H9 (cell line): ENCODE data around the gene EHBP1. TPM values are rescaled to one million over a fixed set of nuclear protein-coding genes. Genes with fewer than 3 reads are reported as not detected.

Experiments
- DNase-seq: peaks from one replicate; pipeline ENCODE4 v3.0.0-alpha.2; 2017
- H2AFZ ChIP-seq: one replicate; pipeline ENCODE4 v1.6.1; 2013; ENCODE audit warnings: mild to moderate bottlenecking, low read length, control low read depth, moderate library complexity
- H2AK5ac ChIP-seq: 2 replicates; pipeline ENCODE4 v1.6.1; 2013; ENCODE audit warnings: low read length, control low read depth, mixed read lengths; ENCODE audit not compliant: insufficient read length
- H2BK120ac ChIP-seq: one replicate; pipeline ENCODE4 v1.6.1; 2013; ENCODE audit warnings: low read depth, mild to moderate bottlenecking, low read length, control low read depth, inconsistent platforms; ENCODE audit not compliant: poor library complexity, severe bottlenecking
- H2BK12ac ChIP-seq: 2 replicates; pipeline ENCODE4 v1.6.1; 2013; ENCODE audit warnings: low read length, control low read depth, mixed read lengths, low read depth; ENCODE audit not compliant: insufficient read length
- H2BK15ac ChIP-seq: 2 replicates; pipeline ENCODE4 v1.6.1; 2013; ENCODE audit warnings: low read depth, low read length, control low read depth
- H2BK20ac ChIP-seq: one replicate; pipeline ENCODE4 v1.6.1; 2013; ENCODE audit warnings: low read depth, mild to moderate bottlenecking, low read length, control low read depth, inconsistent platforms; ENCODE audit not compliant: poor library complexity, severe bottlenecking
- H2BK5ac ChIP-seq: 2 replicates; pipeline ENCODE4 v1.6.1; 2013; ENCODE audit warnings: low read length, control low read depth, mixed read lengths; ENCODE audit not compliant: insufficient read length
- H3K14ac ChIP-seq: 2 replicates; pipeline ENCODE4 v1.6.1; 2013; ENCODE audit warnings: low read length, control low read depth; ENCODE audit not compliant: insufficient read depth
- H3K18ac ChIP-seq: 2 replicates; pipeline ENCODE4 v1.6.1; 2013; ENCODE audit warnings: low read depth, mild to moderate bottlenecking, mixed read lengths, low read length, control low read depth; ENCODE audit not compliant: insufficient read length
- H3K23ac ChIP-seq: 2 replicates; pipeline ENCODE4 v1.6.1; 2013; ENCODE audit warnings: low read length, control low read depth, mixed read lengths, low read depth; ENCODE audit not compliant: insufficient read length
- H3K23me2 ChIP-seq: 2 replicates; pipeline ENCODE4 v1.6.1; 2013; ENCODE audit warnings: low read depth, mild to moderate bottlenecking, mixed read lengths, low read length, control low read depth; ENCODE audit not compliant: insufficient read length, poor library complexity, severe bottlenecking
- H3K27ac ChIP-seq: 2 replicates; pipeline ENCODE4 v1.5.1; 2013; ENCODE audit warnings: low read length, control low read depth, mixed read lengths, low read depth; ENCODE audit not compliant: insufficient read length
- H3K27me3 ChIP-seq: 2 replicates; pipeline ENCODE4 v1.6.1; 2013; ENCODE audit warnings: low read length, control low read depth, inconsistent platforms; ENCODE audit not compliant: insufficient read depth
- H3K4ac ChIP-seq: 2 replicates; pipeline ENCODE4 v1.6.1; 2013; ENCODE audit warnings: low read depth, mild to moderate bottlenecking, control low read depth, inconsistent platforms, low read length, moderate library complexity
- H3K4me1 ChIP-seq: 2 replicates; pipeline ENCODE4 v1.6.1; 2013; ENCODE audit warnings: low read length, control low read depth, inconsistent platforms; ENCODE audit not compliant: insufficient read depth
- H3K4me2 ChIP-seq: 2 replicates; pipeline ENCODE4 v1.6.1; 2013; ENCODE audit warnings: low read length, control low read depth, mixed read lengths; ENCODE audit not compliant: insufficient read length, insufficient read depth
- H3K56ac ChIP-seq: 2 replicates; pipeline ENCODE4 v1.6.1; 2013; ENCODE audit warnings: low read depth, mild to moderate bottlenecking, mixed read lengths, low read length, control low read depth; ENCODE audit not compliant: insufficient read length
- H3K79me1 ChIP-seq: 2 replicates; pipeline ENCODE4 v1.6.1; 2013; ENCODE audit warnings: low read depth, mild to moderate bottlenecking, moderate library complexity, low read length, control low read depth, inconsistent platforms; ENCODE audit not compliant: insufficient read depth, poor library complexity, severe bottlenecking
- H3K79me2 ChIP-seq: 2 replicates; pipeline ENCODE4 v1.6.1; 2013; ENCODE audit warnings: low read length, control low read depth, inconsistent platforms; ENCODE audit not compliant: insufficient read depth
- H3K9ac ChIP-seq: 2 replicates; pipeline ENCODE4 v1.6.1; 2013; ENCODE audit warnings: low read length, control low read depth, mixed read lengths; ENCODE audit not compliant: insufficient read length; ENCODE audit errors: extremely low read depth
- H3K9me3 ChIP-seq: one replicate; pipeline ENCODE4 v1.6.1; 2013; ENCODE audit warnings: low read depth, low read length, inconsistent platforms; ENCODE audit not compliant: control insufficient read depth
- H3T11ph ChIP-seq: one replicate; pipeline ENCODE4 v1.6.1; 2013; ENCODE audit warnings: mild to moderate bottlenecking, low read length, control low read depth, inconsistent platforms
- H4K20me1 ChIP-seq: one replicate; pipeline ENCODE4 v1.6.1; 2013; ENCODE audit not compliant: control insufficient read depth, insufficient read length, insufficient read depth
- H4K5ac ChIP-seq: 2 replicates; pipeline ENCODE4 v1.6.1; 2013; ENCODE audit warnings: low read depth, mild to moderate bottlenecking, mixed read lengths, low read length, control low read depth; ENCODE audit not compliant: insufficient read length
- H4K8ac ChIP-seq: replicated peaks from 2 replicates; pipeline ENCODE4 v1.6.1; 2013; ENCODE audit warnings: low read length, control low read depth, mixed read lengths, low read depth; ENCODE audit not compliant: insufficient read length
- H4K91ac ChIP-seq: 2 replicates; pipeline ENCODE4 v1.6.1; 2013; ENCODE audit warnings: low read depth, mild to moderate bottlenecking, moderate library complexity, mixed read lengths, low read length, control low read depth; ENCODE audit not compliant: insufficient read length
- H3K27ac Mint-ChIP-seq, 3 experiments: 2 replicates in 2 of 3; 3 replicates in 1 of 3; pipeline ENCODE4 v1.8.0; 2020 to 2021; ENCODE audit warnings: mixed read lengths in 3 of 3, mild to moderate bottlenecking in 1 of 3, moderate library complexity in 1 of 3
- H3K27me3 Mint-ChIP-seq: 2 replicates; pipeline ENCODE4 v1.8.0; 2021; ENCODE audit warnings: low read depth, mild to moderate bottlenecking, moderate library complexity, mixed read lengths
- H3K36me3 Mint-ChIP-seq, 3 experiments: 2 replicates in 2 of 3; 3 replicates in 1 of 3; pipeline ENCODE4 v1.8.0; 2020 to 2021; ENCODE audit warnings: low read depth in 3 of 3, mixed read lengths in 3 of 3; ENCODE audit not compliant: insufficient read depth in 1 of 3
- H3K4me1 Mint-ChIP-seq, 2 experiments: 2 replicates each; pipeline ENCODE4 v1.8.0; 2020; ENCODE audit warnings: mixed read lengths in 2 of 2
- H3K4me3 Mint-ChIP-seq, 2 experiments: 2 replicates in 1 of 2; 3 replicates in 1 of 2; pipeline ENCODE4 v1.8.0; 2020 to 2021; ENCODE audit warnings: mild to moderate bottlenecking in 2 of 2, mixed read lengths in 2 of 2, moderate library complexity in 1 of 2
- H3K9me3 Mint-ChIP-seq, 2 experiments: 2 replicates in 1 of 2; 3 replicates in 1 of 2; pipeline ENCODE4 v1.8.0; 2020; ENCODE audit warnings: mild to moderate bottlenecking in 2 of 2, mixed read lengths in 2 of 2, moderate library complexity in 1 of 2
- CTCF ChIP-seq: fragments of 200-600 bp; sonication (generic); conservative IDR thresholded peaks from 3 replicates; pipeline ENCODE4 v1.8.0; 2021; ENCODE audit warnings: antibody characterized with exemption, mild to moderate bottlenecking
- whole genome bisulfite sequencing: extraction: QIAGEN DNeasy Blood & Tissue Kit; methylation state at CpG from one replicate; pipeline ENCODE4 v1.1.7; 2013; ENCODE audit warnings: missing lambda C conversion rate, low lambda C conversion rate, mixed read lengths; ENCODE audit not compliant: insufficient read length; ENCODE audit errors: extremely low coverage; 5-methylcytosine and 5-hydroxymethylcytosine counted together
- total RNA-seq: library from RNA; stranded (reverse); gene quantifications from 2 replicates; pipeline ENCODE4 v1.2.1, GENCODE V29; 2021

Gene EHBP1
- total RNA-seq, 1 experiment from 2014 or later = 35.6 TPM

GRCh38 chr2:62938126-62938525 lies 232.6 kb downstream of the EHBP1 start:
- Histone ChIP-seq H2BK120ac (no peak overlapping the region), H3K27ac (no peak overlapping the region), H2BK12ac (no peak overlapping the region), H4K20me1 (no peaks in the 10 kb centered on the region), H3K9ac (no peak overlapping the region), H4K91ac (no peak overlapping the region), H3K27me3 (no peaks in the 10 kb centered on the region), H2BK5ac (no peak overlapping the region), H2AK5ac (no peak overlapping the region), H3K4me1 (peaks cover 2% of the 10 kb centered on the region; the same call in 1 of the 2 replicates), H3K23me2 (no peaks in the 10 kb centered on the region), H2BK20ac (no peak overlapping the region), H2AFZ (no peak overlapping the region), H3K4me2 (no peak overlapping the region), H3K79me2 (no peaks in the 10 kb centered on the region), H3K4ac (no peak overlapping the region), H4K5ac (no peak overlapping the region), H3K56ac (no peak overlapping the region), H3T11ph (no peak overlapping the region), H4K8ac (no peak overlapping the region), H3K23ac (no peak overlapping the region), H3K79me1 (no peaks in the 10 kb centered on the region), H2BK15ac (no peak overlapping the region), H3K18ac (no peak overlapping the region), H3K9me3 (no peaks in the 10 kb centered on the region), H3K14ac (no peak overlapping the region)
- no CpG with 5 or more reads among the region's 1 CpG for WGBS
- Mint-ChIP-seq H3K4me1 (peaks cover 10 to 13% of the 10 kb centered on the region in 2 experiments), H3K4me3 (no peak overlapping the region), H3K36me3 (no peaks in the 10 kb centered on the region), H3K9me3 (no peaks in the 10 kb centered on the region), H3K27ac (no peak overlapping the region), H3K27me3 (no peaks in the 10 kb centered on the region)
- no peak for DNase-seq
- no peak for TF ChIP-seq CTCF
